NCI-H1417 treated with DMSO at 0.1 percent for 48 hours (cell line): ENCODE results near the gene NCAPG2.
"Not testable (repeated sequence)": the region's sequence is repeated elsewhere in the genome, so short reads cannot be mapped to it uniquely, and the experiment has no call there.

Source experiments
- DNase-seq: peaks from one replicate; lab custom pipeline; 2025; lab: John Stamatoyannopoulos, UW

The NCAPG2 gene

DNA sequence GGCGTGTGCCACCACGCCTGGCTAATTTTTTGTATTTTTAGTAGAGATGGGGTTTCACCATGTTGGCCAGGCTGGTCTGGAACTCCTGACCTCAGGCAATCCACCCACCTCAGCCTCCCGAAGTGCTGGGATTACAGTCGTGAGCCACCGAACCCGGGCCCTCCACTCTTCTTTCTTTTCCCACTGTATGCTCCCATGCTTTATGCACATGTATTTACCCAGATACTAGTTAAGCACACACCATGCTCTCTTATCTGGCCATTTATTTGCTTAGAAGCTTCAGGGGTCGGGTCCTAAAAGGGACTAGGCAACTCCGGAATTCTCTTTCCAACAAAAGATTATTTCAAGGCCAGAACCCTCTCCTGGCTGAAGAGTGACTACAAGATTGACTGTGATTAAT lies 78.3 kb downstream of the NCAPG2 start:
- not testable (repeated sequence) for DNase-seq

DNA sequence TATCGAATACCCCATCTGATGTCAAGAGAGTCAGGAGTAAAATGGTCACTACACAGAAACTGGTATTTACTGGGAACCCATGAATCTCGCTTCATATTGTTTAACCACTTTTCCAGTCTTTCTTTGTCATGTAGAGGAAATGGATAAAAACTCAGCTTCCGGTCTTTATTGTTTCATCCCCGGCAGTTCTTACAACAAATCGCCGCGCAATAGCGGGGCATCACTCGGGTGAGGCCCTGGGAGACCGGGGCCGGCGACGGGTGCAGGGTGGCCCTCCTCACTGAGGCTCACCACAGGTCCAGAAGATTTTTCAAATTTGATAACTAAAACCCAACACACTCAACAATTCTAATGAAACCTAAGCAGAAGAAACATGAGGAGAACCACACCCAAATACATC lies 81.4 kb downstream of the NCAPG2 start:
- DNase-seq: no peak

DNA sequence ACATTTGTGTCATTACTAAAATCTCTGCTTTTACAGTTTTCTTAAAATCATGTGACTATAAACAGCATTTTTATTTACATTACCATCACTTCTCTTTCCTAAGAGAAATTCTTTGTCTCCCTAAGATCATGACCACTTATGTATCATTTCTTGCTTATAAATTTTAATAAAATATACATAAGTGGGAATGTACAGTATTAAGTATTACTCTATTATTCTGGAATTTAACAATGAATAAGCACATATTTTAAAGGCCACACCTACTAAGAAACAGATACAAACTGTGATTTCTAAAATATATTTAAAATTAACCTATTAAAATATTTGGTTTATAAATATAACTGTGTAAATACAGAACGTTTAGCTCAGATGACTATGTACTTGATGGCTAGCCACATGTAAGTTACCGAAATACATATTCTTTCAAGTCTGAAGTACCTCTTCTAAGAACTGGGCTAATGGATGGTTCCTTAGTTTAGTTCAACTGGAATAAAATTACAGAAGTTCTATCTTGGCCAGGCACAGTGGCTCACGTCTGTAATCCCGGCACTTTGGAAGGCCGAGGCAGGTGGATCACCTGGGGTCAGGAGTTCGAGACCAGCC lies 83.7 kb downstream of the NCAPG2 start:
- no peak for DNase-seq

DNA sequence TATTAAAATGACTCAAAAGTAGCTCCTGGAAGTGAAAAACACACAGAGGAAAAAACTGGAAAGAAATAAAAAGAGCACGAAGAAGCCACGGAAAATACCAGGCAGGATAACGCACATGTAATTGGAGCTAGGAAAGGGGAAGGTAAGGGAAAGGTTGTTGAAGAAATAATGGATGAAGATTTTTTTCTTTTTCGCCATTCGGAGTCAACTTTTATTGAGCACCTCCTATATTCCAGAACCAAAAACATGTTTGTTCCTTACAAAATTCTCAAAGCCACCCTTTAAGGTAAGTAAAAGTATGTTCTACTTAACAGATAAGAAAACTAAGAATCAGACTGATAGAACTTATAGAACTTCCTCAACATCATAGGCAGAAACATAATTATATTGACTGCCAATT lies 84.2 kb downstream of the NCAPG2 start:
- DNase-seq: no peak

DNA sequence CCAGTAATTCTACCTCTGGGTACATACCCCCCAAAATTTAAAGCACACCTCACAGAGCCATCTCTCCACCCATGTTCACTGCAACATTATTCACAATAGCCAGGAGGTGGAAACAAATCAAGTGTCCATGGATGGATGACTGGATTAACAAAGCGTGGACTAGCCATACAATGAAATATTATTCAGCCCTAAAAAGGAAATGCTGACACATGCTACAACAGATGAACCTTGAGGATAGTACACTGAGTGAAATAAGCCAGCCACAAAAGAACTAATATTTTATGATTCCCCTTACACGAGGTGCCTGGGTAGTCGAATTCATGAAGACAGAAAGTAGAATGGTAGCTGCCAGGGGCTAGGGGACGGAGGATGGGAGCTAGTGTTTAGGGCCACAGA lies 85.9 kb downstream of the NCAPG2 start:
- no peak for DNase-seq

DNA sequence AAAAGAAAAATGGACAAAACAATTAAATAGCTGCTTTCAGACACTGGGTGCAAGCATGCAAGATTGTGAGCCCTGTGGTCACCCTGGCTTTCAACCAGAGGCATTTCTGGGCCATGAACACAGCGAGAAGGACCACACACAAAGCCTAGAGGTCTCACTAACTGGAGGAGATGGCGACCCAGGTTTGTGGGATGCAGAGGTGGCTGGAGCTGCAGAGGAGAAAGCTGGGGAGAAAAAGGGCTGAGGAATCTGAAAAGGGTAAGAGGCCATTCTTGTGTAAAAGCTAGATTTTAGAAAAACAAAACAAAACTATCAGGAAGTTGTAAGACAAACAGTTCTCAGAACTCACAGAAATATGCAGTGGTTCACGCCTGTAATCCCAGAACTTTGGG lies 86.9 kb downstream of the NCAPG2 start:
- no peak for DNase-seq

DNA sequence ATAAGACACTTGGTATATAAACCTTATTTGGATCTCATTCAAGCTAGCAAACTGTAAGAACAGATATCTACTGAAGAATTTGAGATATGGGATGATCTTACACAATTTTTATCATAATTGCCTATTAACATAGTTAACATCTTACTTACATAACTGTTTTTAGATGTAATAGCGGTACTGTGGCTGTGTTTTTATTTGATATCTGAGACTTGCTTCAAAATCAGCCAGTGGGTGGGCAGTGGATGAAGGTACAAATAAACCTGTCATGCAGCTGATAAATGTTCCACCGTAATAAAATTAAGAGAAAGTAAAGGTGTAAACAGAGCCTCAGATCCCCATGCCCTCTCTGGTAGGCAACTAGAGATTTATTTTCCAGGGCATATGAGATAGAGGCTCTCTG lies 88.6 kb downstream of the NCAPG2 start:
- no peak for DNase-seq

DNA sequence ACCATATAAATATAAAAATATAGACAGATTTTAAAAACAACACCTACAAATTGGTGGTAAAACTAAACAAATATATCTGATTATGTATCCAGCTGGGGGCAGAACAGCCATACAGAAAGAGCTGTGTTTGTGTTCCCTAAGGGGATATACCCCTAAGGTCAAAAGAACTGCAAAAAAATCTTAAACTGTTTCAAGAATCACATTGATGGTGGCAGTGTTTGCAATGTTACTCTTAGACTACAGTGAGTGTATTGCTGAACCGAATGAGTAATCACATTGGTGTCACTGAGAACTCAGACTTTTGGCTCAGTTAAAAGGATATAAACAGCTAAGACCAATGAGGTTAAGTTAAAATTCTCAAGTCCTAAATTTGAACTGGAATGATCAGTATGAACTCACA lies 89.9 kb downstream of the NCAPG2 start:
- no peak for DNase-seq

DNA sequence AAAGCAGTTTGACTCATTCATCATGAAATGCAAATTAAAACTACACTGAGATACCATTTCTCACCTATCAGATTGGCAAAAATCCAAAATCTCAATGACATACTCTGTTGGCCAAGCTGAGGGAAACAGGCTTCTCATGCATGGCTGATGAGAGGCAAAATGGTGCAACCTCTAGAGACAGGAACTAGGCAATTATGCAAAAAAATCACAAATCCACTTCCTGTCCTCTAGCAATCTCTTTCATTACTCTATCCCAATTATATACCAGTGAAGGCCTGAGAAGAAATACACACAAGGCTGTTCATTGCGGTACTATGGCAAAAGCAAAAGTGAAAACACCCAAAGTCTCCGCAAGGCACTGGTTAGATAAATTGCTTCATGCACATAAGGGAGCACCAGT lies 91.1 kb downstream of the NCAPG2 start:
- DNase-seq: no peak

DNA sequence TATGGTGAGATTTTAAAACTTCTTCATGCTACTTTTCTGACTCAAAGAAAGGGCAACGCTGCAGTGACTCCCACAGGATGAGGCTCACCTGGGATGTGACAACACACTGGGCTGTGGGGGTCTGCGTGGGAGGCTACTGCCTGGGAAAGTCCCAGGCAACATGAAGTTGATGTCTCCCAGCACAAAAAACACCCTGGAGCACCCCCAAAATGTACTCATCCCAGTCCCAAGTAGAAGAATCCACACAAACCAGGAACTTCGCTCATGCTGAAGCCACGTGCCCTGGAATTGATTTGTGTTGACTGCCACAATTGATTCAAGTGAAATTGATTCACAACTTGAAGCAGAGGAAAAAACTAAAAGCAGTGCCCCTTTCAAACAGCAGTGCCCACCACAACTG lies 92.1 kb downstream of the NCAPG2 start:
- DNase-seq: no peak

DNA sequence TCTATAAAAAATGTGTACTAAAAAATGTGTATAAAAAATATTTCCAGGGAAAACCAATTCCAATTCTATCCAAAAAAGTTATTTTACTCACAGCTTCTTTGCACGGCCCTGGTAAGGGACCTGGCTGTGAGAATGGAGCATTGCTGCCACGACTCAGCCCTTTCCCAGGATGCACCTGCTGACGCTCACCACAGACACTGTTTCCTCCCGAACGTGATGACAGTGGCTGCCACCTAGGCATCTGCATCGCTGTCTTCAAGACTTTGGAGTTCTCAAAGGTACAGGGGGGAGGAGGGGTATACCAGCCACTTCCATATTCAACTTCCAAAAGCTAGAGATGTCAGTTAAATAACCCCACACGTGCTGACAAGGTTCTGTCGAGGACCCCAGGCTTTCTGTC lies 93.1 kb downstream of the NCAPG2 start:
- DNase-seq: no peak

DNA sequence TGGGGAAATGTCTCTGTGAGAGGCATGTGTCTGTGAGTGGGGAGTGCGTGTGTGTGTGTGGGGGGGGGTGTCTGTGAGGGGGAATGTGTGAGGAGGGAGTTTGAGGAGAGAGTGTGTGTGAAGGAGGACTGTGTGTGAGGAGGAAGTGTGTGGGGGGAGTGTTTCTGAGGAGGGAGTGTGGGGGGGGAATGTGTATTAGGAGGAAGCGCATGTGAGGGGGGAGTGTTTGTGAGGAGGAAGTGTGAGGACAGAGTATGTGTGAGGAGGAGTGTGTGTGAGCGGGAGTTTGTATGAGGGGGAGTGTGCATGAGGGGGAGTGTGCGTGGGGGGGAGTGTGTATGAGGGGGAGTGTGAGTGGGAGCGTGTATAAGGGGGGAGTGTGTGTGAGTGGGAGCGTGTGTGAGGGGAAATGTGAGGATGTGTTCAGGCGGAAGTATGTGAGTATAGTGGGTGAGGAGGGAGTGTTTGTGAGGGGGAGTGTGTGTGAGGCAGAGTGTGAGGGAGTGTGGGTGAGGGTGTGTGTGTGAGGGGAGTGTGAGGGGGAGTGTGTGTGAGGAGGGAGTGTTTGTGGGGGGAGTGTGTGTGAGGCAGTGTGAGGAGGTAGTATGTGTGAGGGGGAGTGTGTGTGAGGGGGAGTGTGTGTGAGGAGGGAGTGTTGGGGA lies 95.2 kb downstream of the NCAPG2 start:
- no peak for DNase-seq

DNA sequence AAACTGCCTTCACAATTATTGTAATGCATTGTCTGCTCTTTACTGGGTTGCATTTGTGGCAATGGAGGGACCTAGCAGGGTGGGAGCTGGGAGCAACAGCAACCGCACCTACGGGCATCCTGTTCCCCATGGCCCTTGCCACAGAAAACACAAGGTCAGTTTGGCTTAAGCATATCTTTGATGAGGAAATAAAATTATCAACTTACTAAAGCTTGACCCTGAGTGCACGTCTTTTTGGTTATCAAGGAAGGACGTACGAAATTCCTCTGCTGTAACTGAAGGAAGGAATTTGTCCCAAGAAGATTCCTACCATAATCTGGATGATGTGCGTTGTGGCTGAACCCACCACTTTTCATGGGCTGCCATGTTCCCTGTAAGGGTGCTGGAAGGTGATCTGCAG lies 97.0 kb downstream of the NCAPG2 start:
- DNase-seq: no peak

DNA sequence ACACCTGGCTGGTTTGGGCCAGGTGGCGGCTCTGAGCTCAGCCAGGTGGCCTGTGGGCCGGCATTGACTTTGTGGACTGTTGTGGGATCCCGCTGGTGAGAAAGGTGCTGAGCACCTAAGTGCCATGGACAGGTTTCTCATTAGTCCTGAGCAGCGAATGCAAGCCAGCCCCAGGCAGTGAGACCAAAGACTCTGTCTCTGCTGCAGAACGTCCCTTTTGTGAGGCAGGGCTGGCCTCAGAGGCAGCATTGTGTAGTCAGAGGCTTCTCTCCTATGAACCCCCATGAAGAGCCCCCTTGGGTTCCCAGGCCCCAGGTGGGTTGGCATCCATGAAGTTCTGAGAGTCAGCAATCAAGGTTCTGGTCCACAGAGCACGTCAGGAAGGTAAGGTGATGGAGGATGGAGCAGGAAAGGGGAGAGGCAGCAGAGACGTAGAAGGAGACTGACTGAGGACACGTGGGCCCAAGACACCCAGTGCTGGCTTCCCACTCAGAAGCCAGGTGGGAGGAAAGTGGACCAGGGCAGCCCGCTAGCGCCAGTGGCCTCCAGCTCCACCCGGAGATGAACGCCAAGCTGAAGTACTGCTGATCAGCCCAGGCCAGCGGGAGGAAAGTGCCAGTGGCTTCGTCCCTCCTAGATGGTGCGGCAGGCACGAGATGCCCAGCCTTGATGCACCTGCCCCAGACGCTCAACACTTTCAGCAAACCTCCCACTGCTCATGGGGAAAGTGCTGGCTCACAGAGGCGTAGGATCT lies 97.8 kb downstream of the NCAPG2 start:
- DNase-seq: no peak

DNA sequence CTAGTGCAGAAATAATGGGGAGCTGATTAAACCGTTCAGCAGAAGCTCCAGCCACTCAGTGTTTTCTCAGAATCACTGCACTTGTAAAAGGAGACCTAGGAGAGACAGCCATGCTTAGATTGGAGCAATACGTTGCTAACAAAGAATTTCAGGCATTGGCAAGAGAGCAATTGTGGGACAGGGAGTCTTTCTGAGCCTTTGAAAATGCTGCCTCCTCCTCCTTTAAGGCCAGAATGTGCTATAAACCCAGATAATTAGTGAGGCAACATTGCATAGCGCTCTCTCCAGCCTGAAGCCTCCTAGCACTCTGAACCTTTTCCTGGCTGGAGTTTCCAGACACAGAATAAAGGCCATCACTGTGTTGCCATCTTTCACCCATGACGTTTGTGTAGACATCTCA lies 98.5 kb downstream of the NCAPG2 start:
- no peak for DNase-seq

DNA sequence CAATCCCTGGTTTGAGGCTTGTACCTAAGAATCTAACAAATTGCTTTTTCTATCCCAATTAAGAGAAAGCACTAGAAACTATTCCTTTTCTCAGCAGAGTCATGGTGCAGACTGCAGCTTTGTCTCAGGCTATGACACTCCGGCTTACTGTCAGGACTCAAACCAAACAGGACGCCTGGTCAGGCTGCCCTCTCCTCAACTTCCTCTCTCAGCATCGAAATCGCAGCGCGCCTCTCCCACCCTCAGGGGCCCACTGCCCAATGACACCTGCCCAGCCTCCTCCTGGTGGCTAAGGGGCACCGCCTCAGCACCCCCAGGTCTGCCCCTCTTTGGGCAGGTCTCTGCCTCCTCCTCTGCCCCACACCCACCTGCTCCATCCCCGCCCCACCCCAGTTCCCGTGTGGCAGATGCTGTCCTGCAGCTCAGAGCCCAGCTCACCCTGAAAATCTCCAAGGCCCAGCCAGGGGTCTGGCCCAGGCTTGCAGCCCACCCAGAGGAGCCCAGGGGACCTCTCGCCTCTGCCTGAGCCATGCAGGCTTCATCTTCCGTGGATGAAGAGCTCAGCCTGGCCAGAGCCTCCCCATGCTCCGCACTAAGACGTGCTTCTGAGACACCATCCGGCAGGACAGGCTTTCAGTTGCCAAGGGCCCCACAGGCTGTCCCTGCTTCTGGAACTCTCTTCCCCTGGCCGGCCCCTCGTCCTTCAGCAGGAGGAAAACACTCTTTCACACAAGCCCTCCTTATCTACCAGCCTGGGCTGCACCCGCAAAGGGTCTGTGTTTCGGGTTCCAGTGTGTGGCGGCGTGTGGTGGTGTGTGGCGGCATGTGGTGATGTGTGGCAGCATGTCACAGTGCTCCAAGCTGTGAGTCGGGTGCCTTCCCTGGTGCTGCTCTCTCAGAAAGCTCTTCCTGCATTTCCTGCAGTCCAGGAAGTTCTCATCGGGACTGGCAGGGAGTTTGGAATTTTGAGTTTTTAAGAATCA lies 100.5 kb downstream of the NCAPG2 start:
- DNase-seq: no peak

DNA sequence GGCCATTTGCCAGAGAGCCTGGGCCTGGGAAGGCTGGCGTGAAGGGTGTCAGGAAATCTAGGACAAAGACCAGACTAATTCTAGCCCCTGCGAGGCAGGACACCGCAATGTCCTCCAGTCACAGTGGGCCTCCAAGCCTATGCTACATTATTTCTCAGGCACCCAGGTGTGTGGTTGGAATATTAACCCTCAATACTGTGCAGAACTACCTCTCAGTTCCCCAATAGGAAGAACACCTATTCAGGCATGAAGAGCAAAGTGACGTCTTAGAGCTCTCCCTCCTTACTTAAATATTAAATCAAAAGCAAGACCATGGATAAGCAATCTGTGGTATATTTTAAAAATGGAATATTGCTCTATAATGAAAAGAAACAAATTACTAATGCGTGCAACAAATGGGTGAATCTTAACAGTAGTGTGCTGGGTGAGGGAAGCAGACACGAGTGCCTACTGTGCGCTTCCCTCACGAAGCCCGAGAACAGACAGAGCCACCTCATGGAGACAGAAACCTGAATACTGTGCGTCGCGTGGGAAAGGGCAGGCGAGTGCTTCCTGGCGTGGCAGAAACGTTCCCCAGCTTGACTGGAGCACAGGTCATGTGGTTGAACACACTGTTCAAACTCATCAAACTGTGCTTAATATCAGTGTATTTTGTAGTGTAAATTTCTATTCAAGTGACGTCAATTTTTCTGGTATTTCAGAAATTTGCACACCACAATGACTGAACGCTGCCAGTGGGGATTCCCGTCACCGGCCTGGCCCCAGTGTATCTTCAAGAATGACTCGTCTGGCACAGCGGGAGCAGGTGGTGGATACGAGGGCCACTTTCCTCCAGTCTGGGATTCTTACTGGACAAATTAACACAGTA lies 101.5 kb downstream of the NCAPG2 start:
- no peak for DNase-seq

DNA sequence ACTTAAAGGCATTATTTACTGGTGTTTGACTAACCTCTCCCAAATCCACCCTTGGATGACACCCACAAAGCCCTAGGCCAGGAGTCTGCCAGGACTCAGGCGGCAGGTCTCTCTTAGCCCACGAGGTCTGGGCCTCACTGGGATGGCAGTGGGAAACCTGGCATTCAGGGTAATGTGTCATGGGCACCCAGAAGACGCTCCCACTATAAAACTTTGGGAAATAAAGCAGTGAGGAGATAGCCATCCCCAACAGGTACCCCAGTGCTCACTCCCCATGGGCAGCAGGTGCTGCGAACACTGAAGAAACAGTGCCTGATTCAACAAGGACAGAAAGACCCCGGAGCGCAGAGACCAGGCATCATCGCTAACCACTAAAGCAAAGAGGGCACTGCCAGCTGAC lies 102.6 kb downstream of the NCAPG2 start:
- DNase-seq: no peak

DNA sequence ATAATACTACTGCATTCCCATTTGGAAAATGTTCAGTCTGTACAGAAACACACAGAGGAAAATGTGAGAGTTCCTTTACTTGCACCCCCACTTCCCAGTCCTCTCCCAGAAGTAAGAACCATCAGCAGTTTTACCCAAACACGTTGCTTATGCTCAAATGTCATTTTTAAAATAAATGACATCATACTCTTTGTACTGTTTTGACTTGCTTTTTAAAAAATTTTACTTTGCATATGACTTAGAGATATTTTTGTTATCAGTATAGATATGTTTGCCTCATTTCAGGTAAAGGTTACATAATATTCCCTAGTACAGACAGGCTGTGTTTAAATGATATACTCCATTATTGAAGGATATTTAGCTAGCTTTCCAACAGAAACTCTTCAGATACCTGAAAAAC lies 103.5 kb downstream of the NCAPG2 start:
- DNase-seq: no peak

DNA sequence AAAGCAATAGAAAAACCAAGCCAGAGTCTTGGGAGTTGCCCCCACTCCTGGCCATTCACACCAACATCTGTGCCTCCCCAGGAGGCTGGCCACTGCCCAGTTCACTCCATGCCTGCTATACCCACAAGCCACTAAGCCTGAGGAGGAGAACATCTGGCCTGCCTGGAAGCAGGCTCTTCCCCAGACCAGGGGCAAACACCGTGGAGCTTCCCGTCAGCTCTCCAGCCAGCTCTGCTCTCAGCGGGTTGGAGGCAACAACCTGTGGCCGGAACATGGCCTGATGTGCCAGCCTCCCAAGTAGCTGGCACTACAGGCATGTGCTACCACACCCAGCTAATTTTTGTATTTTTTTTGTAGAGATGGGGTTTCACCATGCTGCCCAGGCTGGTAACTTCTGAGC lies 107.9 kb downstream of the NCAPG2 start:
- DNase-seq: no peak

DNA sequence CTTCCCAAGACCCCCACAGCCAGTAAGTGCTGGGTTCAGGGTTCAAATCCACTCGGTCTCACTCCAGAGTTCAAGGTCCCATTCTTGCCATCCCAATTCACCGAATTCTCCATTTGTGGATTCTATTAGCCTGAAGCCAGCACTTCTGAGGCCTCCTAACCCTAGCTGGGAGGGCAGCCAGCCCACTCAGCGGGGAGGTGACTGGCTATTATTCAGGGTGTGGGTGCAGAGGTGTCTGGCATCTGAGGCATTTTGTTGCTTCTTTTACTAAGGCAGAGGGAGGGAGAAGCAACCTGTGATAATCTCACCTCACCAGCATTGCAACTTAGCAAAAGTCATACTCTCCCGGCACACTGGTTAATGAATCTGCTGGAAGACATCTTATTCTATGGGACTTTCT lies 108.3 kb downstream of the NCAPG2 start:
- no peak for DNase-seq
